ENCODE data around the gene MACROD2.
"Not testable (repeated sequence)": the region's sequence is repeated elsewhere in the genome, so short reads cannot be mapped to it uniquely, and the experiment has no call there.

Gene MACROD2

DNA sequence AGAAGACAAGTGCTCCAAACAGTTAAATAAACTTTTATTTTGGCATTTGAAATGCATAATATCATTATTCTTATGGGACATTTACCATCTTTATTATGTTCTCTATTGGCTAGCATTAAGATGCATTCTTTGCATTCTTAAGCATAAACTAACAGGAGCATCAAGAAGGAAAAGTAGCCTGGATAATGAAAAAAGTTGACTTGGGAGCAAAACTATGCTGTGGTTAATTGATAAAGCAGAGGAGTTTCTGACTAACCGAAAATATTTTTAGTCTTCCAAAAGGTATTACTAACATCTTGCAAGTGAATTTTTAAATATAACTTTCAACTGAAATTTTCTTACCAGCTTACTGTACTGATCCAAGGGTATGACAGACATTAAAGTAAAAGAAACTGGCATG, 201.8 kb downstream of the MACROD2 start:
- DNase-seq, result no peak

DNA sequence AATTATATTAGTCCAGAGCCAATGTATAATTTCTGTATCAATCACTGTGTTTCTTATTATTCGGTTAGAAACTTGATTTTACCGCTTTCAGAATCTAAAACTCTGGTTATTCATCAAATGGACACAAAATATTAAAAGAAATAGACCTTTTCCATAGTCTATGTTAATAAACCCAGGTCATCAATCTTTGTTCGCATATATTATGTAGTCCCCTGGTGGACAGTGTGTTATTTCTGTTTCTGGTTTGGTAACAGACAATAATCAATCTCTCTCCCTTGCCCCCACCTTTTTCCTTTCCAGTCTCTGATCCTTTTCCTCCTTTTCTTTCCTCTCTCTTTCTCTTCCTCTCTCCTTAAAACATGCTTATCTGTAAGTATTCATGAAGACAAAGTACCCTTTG, 203.1 kb downstream of the MACROD2 start:
- no peak for DNase-seq

DNA sequence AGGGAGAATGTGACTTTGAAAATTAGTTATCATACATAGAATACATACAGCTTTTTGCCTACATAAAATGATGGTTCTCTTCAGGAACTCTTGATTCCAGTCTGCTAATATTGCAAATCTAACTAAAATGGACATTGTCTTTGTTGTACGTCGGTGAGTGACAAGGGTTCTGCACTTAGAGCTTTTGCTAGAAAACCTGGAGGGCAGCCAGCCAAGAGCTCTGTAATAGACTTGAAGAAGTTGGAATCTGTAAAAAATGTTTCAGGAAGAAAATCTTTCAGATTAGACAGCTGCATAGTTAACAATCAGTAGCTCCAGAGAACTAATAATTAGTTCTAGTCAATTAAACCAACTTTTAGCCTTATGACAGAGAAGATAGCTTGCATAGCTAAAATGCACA, 203.8 kb downstream of the MACROD2 start:
- DNase-seq, result no peak

DNA sequence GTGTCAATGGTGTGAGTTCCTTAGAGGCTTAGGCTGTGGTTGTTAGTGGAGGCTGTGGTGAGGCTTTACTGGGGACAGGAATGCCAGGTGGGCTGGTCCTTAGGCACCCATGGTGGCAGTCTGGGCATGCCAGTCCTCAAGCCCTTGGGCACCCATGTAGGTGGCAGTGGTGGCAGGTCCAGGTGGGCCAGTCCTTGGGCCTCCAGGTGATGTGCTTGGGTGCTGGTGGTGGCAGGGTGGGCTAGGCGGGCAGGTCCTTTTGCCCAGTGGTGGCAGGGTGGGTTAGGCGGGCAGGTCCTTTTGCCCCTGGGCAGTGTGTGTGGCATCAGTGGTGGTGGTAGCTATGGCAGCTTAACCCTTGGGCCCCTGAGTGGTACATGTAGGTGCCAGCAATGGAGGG, 208.3 kb downstream of the MACROD2 start:
- no peak for DNase-seq

DNA sequence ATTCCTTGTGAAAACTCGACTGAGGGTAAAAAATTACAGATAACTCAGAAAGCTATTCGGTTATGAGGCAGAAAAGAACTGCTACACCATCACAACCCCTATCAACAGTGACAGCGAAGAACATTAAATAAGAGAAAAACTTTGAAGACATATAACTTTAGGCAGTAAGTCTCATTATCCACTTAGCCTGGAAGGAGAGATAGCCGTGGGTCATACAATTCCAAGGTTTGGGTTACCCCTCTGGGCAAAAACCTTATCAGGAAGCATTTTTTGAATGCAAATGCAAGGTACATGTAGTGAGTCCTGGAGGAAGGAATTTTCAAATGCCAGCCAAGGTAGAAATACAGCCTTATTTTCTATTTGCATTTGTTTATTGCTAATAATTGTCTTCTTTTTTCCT, 212.3 kb downstream of the MACROD2 start:
- DNase-seq, result no peak

DNA sequence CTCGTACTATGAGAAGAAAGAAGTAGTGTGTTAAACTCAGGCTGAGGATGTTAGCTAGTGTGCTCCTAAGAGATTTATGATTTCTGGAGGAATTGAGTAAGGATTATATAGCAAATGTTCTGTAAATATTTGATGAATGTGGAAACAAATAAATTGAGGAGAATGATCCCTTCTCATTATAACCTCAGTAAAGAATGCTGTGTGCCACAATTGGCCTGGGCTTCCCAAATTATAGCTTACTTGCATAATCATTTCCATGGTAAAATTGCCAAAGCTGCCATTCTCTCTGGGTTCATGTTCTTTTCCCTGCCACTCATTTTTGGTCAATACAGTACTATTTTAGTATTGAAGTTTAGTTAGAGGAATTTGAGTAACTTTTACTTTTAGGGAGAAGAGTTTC, 213.6 kb downstream of the MACROD2 start:
- no peak for DNase-seq

DNA sequence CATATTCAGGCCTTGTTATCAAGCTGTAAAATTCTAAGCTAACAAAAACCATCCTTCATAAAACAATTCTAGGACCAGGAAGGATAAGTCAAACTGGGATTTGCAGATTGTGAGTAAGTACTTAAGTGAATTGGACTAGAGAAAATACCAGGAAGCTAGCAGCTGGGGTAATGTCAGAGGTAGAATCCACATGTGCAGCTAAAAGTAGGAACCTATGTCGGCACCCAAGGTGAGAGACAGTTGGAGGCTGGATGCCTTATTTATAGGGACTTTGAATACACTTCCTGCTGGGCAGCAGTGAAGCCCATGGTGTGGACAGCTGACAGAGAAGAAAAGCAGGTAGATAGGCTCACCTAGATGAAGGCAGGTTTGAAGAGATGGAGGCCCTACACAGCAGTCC, 214.8 kb downstream of the MACROD2 start:
- no peak for DNase-seq

DNA sequence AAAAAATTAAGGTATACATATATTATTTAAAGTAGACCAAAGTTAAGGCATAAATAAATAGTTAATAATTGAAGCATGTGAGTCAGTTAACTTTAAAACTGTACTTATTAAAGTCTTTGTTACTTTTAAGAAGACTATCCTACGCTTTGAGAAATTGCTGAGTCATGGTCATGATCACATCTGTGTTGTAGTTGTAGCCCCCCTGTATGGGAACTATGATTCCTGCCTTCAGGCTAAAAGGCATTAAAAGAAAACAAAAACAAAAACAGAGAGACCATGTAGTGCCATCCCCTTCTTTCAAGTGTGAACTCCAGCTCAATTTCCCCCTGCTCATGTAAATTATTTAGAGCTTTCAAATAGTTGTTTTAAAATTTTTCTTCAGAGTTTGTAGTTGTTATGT, 218.7 kb downstream of the MACROD2 start:
- DNase-seq, result no peak

DNA sequence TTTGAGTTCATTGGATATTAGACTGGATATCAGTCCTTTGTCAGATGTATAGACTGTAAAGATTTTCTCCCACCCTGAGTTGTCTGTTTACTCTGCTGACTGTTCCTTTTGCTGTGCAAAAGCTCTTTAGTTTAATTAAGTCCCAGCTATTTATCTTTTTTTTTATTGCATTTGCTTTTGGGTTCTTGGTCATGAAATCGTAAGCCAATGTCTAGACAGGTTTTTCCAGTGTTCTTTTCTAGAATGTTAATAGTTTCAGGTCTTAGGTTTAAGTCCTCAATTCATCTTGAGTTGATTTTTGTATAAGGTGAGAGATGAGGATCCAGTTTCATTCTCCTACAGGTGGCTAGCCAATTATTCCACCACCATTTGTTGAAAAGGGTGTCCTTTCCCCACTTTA, 220.6 kb downstream of the MACROD2 start:
- not testable (repeated sequence) for DNase-seq

DNA sequence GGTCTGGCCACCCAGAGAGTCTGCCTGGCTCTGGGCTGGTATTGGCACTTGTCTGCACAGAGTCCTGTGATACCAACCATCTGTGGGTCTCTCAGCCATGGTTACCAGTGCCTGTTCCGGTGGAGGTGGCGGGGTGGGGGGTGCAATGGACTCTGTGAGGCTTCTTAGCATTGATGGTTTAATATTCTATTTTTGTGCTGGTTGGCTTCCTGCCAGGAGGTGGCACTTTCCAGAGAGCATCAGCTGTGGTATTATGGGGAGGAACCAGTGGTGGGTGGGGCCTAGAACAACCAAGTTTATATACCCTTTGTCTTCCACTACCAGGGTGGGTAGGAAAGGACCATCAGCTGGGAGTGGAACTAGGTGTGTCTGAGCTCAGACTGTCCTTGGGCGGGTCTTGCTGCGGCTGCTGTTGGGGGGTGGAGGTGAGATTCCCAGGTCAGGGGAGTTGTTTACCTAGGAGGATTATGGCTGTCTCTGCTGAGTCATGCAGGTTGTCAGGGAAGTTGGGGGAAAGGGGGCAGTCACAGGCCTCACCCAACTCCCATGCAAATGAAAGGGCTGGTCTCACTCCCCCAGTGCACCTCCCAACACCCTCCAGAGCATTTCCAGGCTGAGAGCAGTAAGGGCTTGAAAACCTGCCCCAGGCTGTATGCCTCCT, 224.6 kb downstream of the MACROD2 start:
- DNase-seq, result no peak

DNA sequence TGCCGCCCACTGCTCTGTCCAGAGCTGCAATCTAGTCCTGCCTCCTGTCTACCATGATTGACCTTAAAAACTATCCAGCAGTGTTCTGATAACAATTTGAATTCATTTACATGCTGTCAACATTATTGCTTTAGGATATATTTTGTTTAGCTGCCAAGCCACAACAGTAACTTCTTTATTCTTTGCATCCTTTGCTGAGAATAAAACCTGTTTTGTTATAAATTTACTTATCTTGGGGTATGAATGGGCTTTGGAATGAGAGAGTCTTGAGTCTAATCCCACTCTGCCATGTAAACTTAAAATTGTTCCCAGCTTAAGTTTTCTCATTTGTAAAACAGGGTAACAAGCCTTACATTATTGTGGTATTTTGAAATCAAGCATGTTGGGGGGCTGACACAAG, 225.7 kb downstream of the MACROD2 start:
- DNase-seq, result no peak

DNA sequence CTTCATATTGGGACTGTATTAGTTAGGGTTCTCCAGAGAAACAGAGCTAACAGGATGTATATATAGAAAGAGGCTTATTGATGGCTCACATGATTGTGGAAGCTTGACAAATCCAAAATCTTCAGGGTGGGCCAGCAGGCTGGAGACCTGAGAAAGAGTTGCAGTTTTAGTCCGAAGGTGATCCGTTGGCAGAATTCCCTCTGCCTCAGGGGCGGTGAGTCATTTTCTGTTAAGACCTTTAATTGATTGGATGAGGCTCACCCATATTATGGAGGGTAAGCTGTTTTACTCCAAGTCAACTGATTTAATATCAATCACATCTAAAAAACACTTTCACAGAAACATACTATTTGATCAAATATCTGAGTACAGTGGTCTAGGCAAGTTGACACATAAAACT, 228.5 kb downstream of the MACROD2 start:
- DNase-seq, result no peak

DNA sequence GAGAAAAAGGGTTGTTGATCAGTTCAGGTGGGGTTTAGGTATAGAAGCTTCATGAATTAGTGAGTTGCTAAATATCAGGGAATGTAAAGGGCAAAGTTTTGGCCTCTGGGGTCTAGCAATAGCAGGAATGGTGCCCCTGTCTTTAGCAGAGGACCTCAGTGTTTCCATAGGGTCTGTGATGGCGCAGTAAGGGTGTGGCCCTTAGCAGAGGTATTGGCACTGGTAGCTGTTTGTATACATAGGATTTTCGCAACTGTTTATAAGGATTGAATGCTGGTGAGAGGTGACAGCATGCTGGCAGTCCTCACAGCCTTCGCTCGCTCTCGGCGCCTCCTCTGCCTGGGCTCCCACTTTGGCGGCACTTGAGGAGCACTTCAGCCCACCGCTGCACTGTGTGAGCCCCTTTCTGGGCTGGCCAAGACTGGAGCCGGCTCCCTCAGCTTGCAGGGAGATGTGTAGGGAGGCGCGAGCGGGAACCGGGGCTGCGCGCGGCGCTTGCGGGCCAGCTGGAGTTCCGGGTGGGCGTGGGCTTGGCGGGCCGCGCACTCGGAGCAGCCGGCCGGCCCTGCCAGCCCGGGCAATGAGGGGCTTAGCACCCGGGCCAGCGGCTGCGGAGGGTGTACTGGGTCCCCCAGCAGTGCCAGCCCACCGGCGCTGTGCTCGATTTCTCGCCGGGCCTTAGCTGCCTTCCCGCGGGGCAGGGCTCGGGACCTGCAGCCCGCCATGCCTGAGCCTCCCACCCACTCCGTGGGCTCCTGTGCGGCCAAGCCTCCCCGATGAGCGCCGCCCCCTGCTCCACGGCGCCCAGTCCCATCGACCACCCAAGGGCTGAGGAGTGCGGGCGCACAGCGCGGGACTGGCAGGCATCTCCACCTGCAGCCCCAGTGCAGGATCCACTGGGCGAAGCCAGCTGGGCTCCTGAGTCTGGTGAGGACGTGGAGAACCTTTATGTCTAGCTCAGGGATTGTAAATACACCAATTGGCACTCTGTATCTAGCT, 231.0 kb downstream of the MACROD2 start:
- DNase-seq, result not testable (repeated sequence)

DNA sequence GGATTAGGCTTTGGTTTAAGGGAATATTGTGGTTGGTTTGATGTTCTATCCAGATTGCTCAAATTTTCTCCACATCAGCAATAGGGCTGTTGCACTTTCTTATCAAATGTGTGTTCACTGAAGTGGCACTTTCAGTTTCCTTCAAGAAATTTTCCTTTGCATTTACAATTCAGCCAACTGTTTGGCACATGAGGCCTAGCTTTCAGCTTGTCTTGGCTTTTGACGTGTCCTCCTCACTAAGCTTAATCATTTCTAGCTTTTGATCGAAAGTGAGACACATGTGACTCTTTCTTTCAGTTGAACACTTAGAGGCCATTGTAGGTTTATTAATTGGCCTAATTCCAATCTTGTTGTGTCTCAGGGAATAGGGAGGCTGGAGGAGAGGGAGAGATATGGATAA, 237.3 kb downstream of the MACROD2 start:
- no peak for DNase-seq

DNA sequence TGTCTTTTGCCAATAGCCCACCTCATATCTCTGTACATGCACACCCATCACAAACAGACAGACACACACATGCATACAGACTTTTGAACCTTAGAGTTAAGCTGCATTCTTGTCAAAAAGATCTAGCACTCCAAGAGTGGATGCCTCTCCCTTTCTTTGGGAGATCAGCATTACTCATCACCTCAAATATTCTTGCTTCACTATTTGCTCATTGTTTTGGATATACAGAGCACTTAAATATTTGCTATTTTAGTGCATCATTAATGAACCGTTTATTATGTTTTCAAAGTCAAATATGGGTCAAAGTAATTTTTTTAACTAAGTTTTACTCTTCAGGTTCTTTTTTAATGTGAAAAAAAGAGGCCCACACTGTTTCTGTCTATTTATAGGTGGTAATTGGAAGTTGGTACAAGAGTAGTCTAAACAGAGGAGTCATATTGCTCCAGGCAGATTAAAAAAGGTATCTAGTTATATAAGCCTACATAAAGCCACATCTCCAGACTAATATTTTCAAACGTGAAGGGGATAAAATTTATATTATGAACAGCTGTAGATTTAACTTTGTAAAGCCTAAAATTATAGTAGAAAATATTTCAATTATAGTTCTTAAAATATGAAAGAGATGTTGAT, 239.5 kb downstream of the MACROD2 start:
- DNase-seq, result no peak

DNA sequence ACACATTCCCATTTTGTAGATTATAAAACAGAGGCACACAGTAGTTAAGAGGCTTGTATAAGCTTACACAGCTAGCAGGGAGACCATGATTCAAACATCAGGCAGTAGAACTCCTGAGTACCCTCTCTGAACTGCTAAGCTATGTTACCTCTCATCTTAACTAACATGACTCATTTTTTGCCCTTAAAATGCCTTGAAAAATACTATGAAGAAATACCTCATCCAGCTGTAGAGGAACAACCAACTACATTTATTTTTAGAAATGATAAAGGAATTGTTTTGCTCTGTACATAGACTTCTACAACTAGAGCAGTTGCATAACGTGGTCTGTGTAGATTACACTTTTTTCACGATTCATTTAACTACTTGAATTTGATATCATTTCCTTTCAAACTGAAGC, 240.0 kb downstream of the MACROD2 start:
- DNase-seq, result no peak

DNA sequence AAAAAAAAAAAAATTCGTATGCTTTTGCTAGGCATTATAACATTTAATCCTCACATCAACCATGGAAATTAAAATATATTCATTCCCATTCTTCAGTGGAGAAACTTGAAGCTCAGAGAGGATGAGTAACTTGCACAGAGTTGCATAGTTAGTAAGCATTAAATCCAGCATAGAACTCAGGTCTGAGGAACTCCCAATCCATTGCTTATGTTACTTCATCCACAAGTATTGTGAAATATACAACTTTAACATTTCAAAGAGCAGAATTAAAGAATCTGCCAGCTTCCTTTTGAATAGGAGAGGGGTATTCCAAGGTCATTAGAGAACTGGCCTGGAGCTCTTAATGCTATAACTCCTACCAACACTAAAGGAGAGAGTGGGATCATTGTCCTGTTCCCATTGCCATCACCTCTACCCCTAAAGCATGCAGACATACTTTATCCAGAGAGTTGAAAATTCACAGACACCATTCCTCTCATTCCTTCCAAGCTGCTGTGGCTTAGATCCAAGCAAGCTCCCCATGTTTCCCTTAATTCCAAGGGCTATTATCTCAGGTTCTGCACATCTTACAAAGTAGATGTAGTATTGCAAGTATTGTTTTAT, 250.2 kb downstream of the MACROD2 start:
- no peak for DNase-seq

DNA sequence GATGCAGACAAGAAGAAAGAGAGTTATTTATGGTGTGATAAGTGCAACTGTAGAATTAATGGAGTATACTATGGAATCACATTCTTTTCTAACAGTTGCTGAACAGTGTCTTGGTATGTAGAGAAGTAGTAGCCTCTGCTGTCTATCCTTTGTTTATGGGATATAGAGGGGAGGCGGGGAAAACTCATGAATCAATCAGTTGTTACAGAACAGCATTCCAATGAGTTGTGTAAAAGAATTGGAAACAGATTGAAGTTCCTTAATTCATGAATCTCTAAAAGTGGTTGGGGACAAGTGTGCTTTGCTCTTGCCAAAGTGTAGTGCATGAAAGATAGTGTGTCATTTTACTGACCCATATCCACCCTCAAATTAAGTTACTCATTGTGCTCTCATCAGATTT, 264.4 kb downstream of the MACROD2 start:
- DNase-seq, result no peak

DNA sequence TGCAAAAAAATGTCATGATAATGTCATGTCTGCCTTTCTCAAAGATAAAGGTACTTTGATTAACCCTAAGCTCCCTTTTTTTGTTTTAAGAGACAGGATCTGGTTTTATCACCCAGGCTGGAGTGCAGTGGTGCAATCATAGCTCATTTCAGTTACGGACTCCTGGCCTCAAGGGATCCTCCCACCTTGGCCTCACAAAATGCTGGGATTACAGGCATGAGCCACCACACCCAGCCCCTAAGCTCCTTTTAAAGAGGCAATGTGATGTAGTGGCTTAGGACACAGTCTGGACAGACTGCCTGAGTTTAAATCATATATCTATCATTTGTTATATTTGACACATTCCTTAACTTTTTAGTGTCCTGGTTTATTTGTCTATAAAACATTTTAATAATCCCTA, 265.1 kb downstream of the MACROD2 start:
- no peak for DNase-seq

DNA sequence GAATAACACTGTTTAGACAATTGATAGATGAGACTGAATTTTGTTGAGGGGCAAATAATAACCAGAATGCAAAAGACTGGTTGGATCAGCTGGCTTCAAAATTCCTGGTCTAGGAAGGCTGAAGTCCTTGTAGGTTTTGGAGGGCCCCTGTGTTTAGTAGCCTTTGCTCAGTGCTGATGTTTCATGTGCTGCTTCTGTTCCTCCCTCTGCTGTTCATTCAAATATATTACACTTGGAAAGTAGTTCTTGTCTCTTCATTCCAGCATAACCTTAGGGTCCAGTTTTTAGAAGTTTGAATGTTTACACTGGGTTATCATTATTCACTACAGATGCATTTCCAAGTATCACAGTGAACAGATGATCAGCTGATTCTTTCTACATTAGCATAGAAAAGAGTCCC, 269.6 kb downstream of the MACROD2 start:
- DNase-seq, result no peak

DNA sequence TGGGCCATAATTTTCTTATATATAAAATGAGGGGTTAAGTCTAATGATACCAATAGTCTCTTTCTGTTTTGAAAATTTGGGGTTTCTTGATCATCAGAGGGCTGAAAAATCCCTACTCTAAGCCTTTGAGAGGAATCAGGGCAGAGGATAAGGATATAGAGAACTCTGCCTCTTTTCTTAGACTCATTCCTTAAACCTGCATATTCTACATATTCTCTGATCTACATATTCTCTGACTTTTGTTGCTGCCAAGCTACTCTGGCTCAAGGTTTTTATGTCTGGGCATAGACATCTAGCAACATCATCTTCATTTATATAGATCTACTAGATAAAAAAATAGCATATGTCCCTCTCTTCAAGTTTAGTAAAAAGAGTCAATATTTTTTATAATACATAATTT, 270.9 kb downstream of the MACROD2 start:
- DNase-seq, result no peak

DNA sequence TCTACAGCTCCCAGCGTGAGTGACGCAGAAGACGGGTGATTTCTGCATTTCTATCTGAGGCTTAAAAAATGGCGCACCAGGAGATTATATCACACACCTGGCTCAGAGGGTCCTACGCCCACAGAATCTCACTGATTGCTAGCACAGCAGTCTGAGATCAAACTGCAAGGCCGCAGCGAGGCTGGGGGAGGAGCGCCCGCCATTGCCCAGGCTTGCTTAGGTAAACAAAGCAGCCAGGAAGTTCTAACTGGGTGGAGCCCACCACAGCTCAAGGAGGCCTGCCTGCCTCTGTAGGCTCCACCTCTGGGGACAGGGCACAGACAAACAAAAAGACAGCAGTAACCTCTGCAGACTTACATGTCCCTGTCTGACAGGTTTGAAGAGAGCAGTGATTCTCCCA, 275.4 kb downstream of the MACROD2 start:
- not testable (repeated sequence) for DNase-seq

DNA sequence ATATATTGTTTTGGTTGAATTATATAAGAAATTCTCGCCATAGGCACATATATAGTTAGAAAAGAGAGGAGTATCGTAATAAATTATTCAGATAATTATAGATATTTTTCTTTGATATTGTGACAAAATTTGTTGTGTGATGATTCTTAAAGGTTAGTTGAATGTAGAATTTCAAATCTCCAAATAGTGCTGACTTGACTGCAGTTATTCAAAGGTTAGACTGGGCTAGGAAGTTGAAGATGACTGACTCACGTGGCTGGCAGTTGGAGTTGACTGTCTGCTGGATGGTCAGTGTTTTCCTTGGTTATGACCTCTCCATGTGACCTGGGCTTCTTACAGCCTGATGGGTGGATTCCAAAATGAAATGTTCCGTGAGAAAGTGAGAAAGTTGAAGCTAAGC, 286.8 kb downstream of the MACROD2 start:
- no peak for DNase-seq

DNA sequence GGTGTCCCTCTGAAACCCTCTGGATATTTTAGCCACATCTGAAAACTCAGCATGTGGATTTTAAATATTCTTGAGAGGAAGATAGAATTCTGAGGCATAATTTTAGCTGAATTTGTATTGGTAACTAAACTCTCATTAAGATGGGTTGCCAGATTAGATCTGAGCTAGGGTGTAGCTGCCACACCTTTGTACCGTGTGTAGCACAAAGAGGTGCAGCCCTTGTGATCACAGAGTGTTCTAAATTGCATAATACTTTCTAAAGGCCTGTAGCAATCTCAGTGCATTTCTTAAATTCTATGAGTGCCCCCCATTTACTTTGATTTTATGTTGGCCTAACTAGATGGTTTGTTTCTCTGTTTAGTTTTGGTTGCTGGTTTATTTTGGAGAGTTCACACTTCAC, 289.1 kb downstream of the MACROD2 start:
- DNase-seq, result no peak
